Esophagus squamous epithelium (tissue), 5 donors: ENCODE measurements around the gene RBFA. TPM values are rescaled to one million over a fixed set of nuclear protein-coding genes. Genes with fewer than 3 reads are reported as not detected.

ENCODE experiments used
- DNase-seq: peaks from one replicate; lab custom pipeline; 2025; lab: John Stamatoyannopoulos, UW
- H3K27ac ChIP-seq, 4 donors: fragments of 200-600 bp; sonication (generic); one replicate each; pipeline ENCODE4 v1.5.1; 2016 to 2019; ENCODE audit warnings: mild to moderate bottlenecking in 1 of 4
- H3K27me3 ChIP-seq, 4 donors: fragments of 200-600 bp; sonication (generic); 1 replicate in 3 of 4; 2 replicates in 1 of 4; pipeline versions ENCODE4 v1.5.1 to v1.6.0; 2017 to 2021; ENCODE audit warnings: antibody characterized with exemption in 1 of 4
- H3K36me3 ChIP-seq, 3 donors: fragments of 200-600 bp; sonication (generic); one replicate each; pipeline ENCODE4 v1.5.1; 2016 to 2019
- H3K4me1 ChIP-seq, 3 donors: fragments of 200-600 bp; sonication (generic); one replicate each; pipeline ENCODE4 v1.5.1; 2017 to 2019
- H3K4me3 ChIP-seq, 4 donors: fragments of 200-600 bp; sonication (generic); 1 replicate in 3 of 4; 2 replicates in 1 of 4; pipeline ENCODE4 v1.5.1; 2016 to 2019; ENCODE audit warnings: mild to moderate bottlenecking in 2 of 4, moderate library complexity in 1 of 4
- H3K9me3 ChIP-seq, 3 donors: fragments of 200-600 bp; sonication (generic); one replicate each; pipeline ENCODE4 v1.5.1; 2016 to 2019
- CTCF ChIP-seq, 6 experiments: fragments of 450-650 bp in 4 of 6; fragments of 200-600 bp in 2 of 6; sonication (generic) in 2 of 6; IDR thresholded peaks; one replicate each; pipeline ENCODE4 v1.5.1; 2016 to 2019; ENCODE audit warnings: antibody characterized with exemption in 6 of 6, mild to moderate bottlenecking in 4 of 6, moderate library complexity in 4 of 6
- POLR2A ChIP-seq, 4 donors: fragments of 450-650 bp; IDR thresholded peaks; one replicate each; pipeline ENCODE4 v1.6.1; 2017; ENCODE audit warnings: antibody characterized with exemption in 4 of 4, mild to moderate bottlenecking in 4 of 4, moderate library complexity in 3 of 4
- WGBS, 2 donors: methylation state at CpG; one replicate each; pipeline ENCODE4 v1.1.5; 2018; 5-methylcytosine and 5-hydroxymethylcytosine counted together
- intact Hi-C: fragments of 100-400 bp; cut with DNase I; formaldehyde crosslinking; loops from one replicate; pipeline ENCODE4 v1.15.0; 2022
- total RNA-seq, 4 donors: library from RNA; depleted of rRNA; stranded (reverse); fragments of >200 nt; gene quantifications; one replicate each; pipeline ENCODE4 v1.1.0, GENCODE V29; 2016
- donor health status: DM: yes; HTN: yes; CAD: no.

Gene RBFA
- total RNA-seq, 4 donors from 2014 or later = 15.5 to 36.7 (median 28.8) TPM

- WGBS, 2 donors = 45 to 74% methylated on average over 2 to 3 of the region's 3 CpGs
- intact Hi-C loops = no loop called here
- TF ChIP-seq CTCF (IDR thresholded peaks at IDR 0.05) (no peak), POLR2A (IDR thresholded peaks at IDR 0.05) (no peak)
- H3K9me3 ChIP-seq = peaks cover 0 to 15% (median 13%) of the 10 kb centered on the region in 3 donors
- H3K4me1 ChIP-seq = no peaks in the 10 kb centered on the region
- H3K4me3 ChIP-seq = no peak overlapping the region
- H3K27me3 ChIP-seq = no peaks in the 10 kb centered on the region
- no peak for DNase-seq
- no peaks in the 10 kb centered on the region for H3K36me3 ChIP-seq
- H3K27ac ChIP-seq = no peak overlapping the region
These were observed 33.4 kb upstream of the RBFA start for GRCh38 chr18:80000877-80001276.

GRCh38 chr18:80002468-80002867, 31.8 kb upstream of the RBFA start:
- Histone ChIP-seq H3K4me3 (no peak overlapping the region), H3K4me1 (no peaks in the 10 kb centered on the region), H3K36me3 (no peaks in the 10 kb centered on the region), H3K9me3 (peaks cover 0 to 15% (median 13%) of the 10 kb centered on the region in 3 donors), H3K27ac (no peak overlapping the region), H3K27me3 (no peaks in the 10 kb centered on the region)
- 89 to 90% methylated on average over 3 to 4 of the region's 5 CpGs for WGBS, 2 donors
- DNase-seq = no peak
- TF ChIP-seq CTCF (IDR thresholded peaks at IDR 0.05) (no peak), POLR2A (IDR thresholded peaks at IDR 0.05) (no peak)
- intact Hi-C loops = no loop called here

GRCh38 chr18:80004600-80005342, 29.5 kb upstream of the RBFA start:
- peaks cover 0 to 15% (median 13%) of the 10 kb centered on the region in 3 donors for H3K9me3 ChIP-seq
- no peak for DNase-seq
- H3K36me3 ChIP-seq = no peaks in the 10 kb centered on the region
- TF ChIP-seq CTCF (IDR thresholded peaks at IDR 0.05) = no peak
- TF ChIP-seq POLR2A (IDR thresholded peaks at IDR 0.05) = no peak
- H3K27me3 ChIP-seq = no peaks in the 10 kb centered on the region
- H3K4me1 ChIP-seq = peaks cover 4 to 8% (median 6%) of the 10 kb centered on the region in 3 donors
- H3K4me3 ChIP-seq = no peak overlapping the region
- WGBS, 2 donors = 73 to 79% methylated on average over 12 of the region's 12 CpGs
- no peak overlapping the region for H3K27ac ChIP-seq
- intact Hi-C loops = no loop called here

- intact Hi-C loops = no loop called here
- Histone ChIP-seq H3K4me3 (no peak overlapping the region), H3K4me1 (peaks cover 7 to 26% (median 13%) of the 10 kb centered on the region in 3 donors), H3K27ac (no peak overlapping the region), H3K9me3 (no peaks in the 10 kb centered on the region), H3K36me3 (no peaks in the 10 kb centered on the region), H3K27me3 (no peaks in the 10 kb centered on the region)
- DNase-seq = no peak
- WGBS, 2 donors = 64 to 74% methylated on average over 7 of the region's 7 CpGs
- TF ChIP-seq CTCF (IDR thresholded peaks at IDR 0.05) (no peak), POLR2A (IDR thresholded peaks at IDR 0.05) (no peak)
These were observed 27.5 kb upstream of the RBFA start for GRCh38 chr18:80006724-80007123.
